ENCODE measurements around the gene GPRIN1.
A peak's percentile ranks its signal among the peaks of the same experiment; 100 is the strongest.

DNA sequence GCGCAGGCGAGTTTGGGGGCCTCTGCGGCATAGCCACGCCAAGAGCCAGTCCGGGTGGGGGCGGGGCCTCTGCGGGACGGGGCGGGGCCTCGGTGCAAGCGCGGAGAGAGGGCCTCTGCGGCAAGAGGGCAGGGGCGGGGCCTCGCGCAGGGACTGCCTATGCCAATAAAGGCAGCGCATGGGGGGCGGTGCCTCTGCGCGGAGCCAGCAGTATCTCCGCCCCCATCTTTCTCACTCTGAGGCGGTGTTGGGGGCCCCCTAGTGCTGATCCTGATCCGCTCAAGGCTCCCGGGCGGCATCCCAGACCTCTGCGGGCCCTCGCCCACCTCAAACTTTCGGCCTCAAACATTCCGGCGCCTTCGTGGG lies 9.2 kb upstream of the GPRIN1 start:
- TF ChIP-seq, protein P1, sequence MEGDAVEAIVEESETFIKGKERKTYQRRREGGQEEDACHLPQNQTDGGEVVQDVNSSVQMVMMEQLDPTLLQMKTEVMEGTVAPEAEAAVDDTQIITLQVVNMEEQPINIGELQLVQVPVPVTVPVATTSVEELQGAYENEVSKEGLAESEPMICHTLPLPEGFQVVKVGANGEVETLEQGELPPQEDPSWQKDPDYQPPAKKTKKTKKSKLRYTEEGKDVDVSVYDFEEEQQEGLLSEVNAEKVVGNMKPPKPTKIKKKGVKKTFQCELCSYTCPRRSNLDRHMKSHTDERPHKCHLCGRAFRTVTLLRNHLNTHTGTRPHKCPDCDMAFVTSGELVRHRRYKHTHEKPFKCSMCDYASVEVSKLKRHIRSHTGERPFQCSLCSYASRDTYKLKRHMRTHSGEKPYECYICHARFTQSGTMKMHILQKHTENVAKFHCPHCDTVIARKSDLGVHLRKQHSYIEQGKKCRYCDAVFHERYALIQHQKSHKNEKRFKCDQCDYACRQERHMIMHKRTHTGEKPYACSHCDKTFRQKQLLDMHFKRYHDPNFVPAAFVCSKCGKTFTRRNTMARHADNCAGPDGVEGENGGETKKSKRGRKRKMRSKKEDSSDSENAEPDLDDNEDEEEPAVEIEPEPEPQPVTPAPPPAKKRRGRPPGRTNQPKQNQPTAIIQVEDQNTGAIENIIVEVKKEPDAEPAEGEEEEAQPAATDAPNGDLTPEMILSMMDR (conservative IDR thresholded peaks at IDR 0.05 in 1 of 2, IDR thresholded peaks at IDR 0.05 in 1 of 2; ENCODE audit: extremely low read depth in 1 of 2, insufficient read depth in 1 of 2, low read depth in 1 of 2, low read length in 2 of 2) = peak in 1 of 2 donors; percentile 25
- TF ChIP-seq EZH2 (IDR thresholded peaks at IDR 0.05; ENCODE audit: borderline replicate concordance, low read length) = no peak

All from mammary epithelial cell (primary cell).